ENCODE results near the gene IRX6. TPM values are rescaled to one million over a fixed set of nuclear protein-coding genes. Genes with fewer than 3 reads are reported as not detected.

The IRX6 gene
- total and polyA plus RNA-seq, 2 of the 13 experiments (the other 11 are each of a cell fraction or from before 2014, with no cell fraction given), result not detected

GRCh38 chr16:55289353-55289752, 34.6 kb upstream of the IRX6 start:
- Histone ChIP-seq H3K79me2 (ENCODE audit: insufficient read depth, low read length) (no peaks in the 10 kb centered on the region), H4K20me1 (ENCODE audit: insufficient read depth, low read length) (no peaks in the 10 kb centered on the region), H3K9ac (ENCODE audit: insufficient read depth, low read depth, low read length) (no peak overlapping the region), H3K36me3 (replicated peaks in 1 of 2; ENCODE audit: control insufficient read depth in 1 of 2, insufficient read depth in 2 of 2, low read length in 2 of 2) (no peaks in the 10 kb centered on the region), H3K27ac (ENCODE audit: extremely low read length, insufficient read depth, low read length) (no peak overlapping the region), H3K27me3 (ENCODE audit: control insufficient read depth in 1 of 2, insufficient read depth in 2 of 2, low read length in 2 of 2) (no peaks in the 10 kb centered on the region), H3K4me3 (replicated peaks in 1 of 3; ENCODE audit: insufficient read depth in 1 of 3, low read depth in 2 of 3, low read length in 3 of 3) (no peak overlapping the region), H2AFZ (ENCODE audit: low read length) (no peak overlapping the region), H3K4me1 (ENCODE audit: insufficient read depth, low read length) (no peaks in the 10 kb centered on the region), H3K4me2 (ENCODE audit: low read depth, low read length) (no peak overlapping the region), H3K9me3 (ENCODE audit: low read length) (no peaks in the 10 kb centered on the region)
- POLR2A ChIA-PET, result no interaction called here
- DNase-seq (ENCODE audit: low spot score) (no peak), FAIRE-seq (no peak), ATAC-seq (no peak)
- intact Hi-C loops (cut with micrococcal nuclease; ENCODE audit: unreplicated experiment) (no loop called here), in situ Hi-C loops (cut with HindIII; ENCODE audit: extremely low pct_ligation_motif_present, low pct_unique_long_range_greater_than_20kb) (no loop called here)
- CTCF ChIA-PET (ENCODE audit: low intra/inter-chr PET ratio, low total read pairs), result no interaction called here
- no TSS peak for BruUV-seq (replicated peaks)
- no peak for TF ChIP-seq DMAP1 (CRISPR knock-in tag; IDR thresholded peaks at IDR 0.05)
- TF ChIP-seq PAXIP1 (CRISPR knock-in tag; conservative IDR thresholded peaks at IDR 0.05), result no peak
- no peak for TF ChIP-seq DRAP1 (CRISPR knock-in tag; IDR thresholded peaks at IDR 0.05)
- TF ChIP-seq NFYB (CRISPR knock-in tag; IDR thresholded peaks at IDR 0.05), result no peak
- no peak for TF ChIP-seq ZFP82 (CRISPR knock-in tag; IDR thresholded peaks at IDR 0.05; ENCODE audit: borderline replicate concordance)
- no peak for TF ChIP-seq ZNF780A (CRISPR knock-in tag; IDR thresholded peaks at IDR 0.05)
- no peak for TF ChIP-seq ZBTB4 (CRISPR knock-in tag; IDR thresholded peaks at IDR 0.05; ENCODE audit: borderline replicate concordance)
- no peak for TF ChIP-seq GABPA (IDR thresholded peaks at IDR 0.05; ENCODE audit: low read depth, low read length)
- TF ChIP-seq GABPA (CRISPR knock-in tag; IDR thresholded peaks at IDR 0.05; ENCODE audit: low read depth), result no peak
- no peak for TF ChIP-seq ZNF263 (CRISPR knock-in tag; IDR thresholded peaks at IDR 0.05)
- 0% methylated on average over 2 of the region's 2 CpGs for WGBS (ENCODE audit: low lambda C conversion rate)

Data from HepG2 (cell line).